ENCODE measurements around the gene CFAP77. TPM values are rescaled to one million over a fixed set of nuclear protein-coding genes. Genes with fewer than 3 reads are reported as not detected.

The CFAP77 gene
- total RNA-seq, 2 experiments from 2014 or later, result not detected

GRCh38 chr9:132548751-132549640 is 139.0 kb downstream of the CFAP77 start:
- H3K27ac Mint-ChIP-seq, result no peak overlapping the region
- H3K36me3 Mint-ChIP-seq (ENCODE audit: low read depth), result no peaks in the 10 kb centered on the region
- peaks cover 3% of the 10 kb centered on the region for H3K27me3 Mint-ChIP-seq
- H3K9me3 Mint-ChIP-seq, result no peaks in the 10 kb centered on the region
- TF ChIP-seq, protein P1, sequence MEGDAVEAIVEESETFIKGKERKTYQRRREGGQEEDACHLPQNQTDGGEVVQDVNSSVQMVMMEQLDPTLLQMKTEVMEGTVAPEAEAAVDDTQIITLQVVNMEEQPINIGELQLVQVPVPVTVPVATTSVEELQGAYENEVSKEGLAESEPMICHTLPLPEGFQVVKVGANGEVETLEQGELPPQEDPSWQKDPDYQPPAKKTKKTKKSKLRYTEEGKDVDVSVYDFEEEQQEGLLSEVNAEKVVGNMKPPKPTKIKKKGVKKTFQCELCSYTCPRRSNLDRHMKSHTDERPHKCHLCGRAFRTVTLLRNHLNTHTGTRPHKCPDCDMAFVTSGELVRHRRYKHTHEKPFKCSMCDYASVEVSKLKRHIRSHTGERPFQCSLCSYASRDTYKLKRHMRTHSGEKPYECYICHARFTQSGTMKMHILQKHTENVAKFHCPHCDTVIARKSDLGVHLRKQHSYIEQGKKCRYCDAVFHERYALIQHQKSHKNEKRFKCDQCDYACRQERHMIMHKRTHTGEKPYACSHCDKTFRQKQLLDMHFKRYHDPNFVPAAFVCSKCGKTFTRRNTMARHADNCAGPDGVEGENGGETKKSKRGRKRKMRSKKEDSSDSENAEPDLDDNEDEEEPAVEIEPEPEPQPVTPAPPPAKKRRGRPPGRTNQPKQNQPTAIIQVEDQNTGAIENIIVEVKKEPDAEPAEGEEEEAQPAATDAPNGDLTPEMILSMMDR (IDR thresholded peaks at IDR 0.05), result no peak
- H3K4me1 Mint-ChIP-seq (ENCODE audit: low read depth), result no peaks in the 10 kb centered on the region
- ChIA-PET POLR2A (no interaction called here), CTCF (interaction anchor here (1.1 kb wide), 1 partner anchor 125 kb away, joined by 3 read pairs; no protein-coding TSS in a partner anchor)
- H3K4me3 Mint-ChIP-seq, result no peak overlapping the region
- ATAC-seq, result no peak
- DNase-seq, result no peak
- intact Hi-C loops (cut with micrococcal nuclease), result no loop called here

- CTCF ChIA-PET, result no interaction called here
- ATAC-seq (no peak), DNase-seq (no peak)
- Mint-ChIP-seq H3K4me3 (no peak overlapping the region), H3K4me1 (ENCODE audit: low read depth) (no peaks in the 10 kb centered on the region), H3K36me3 (ENCODE audit: low read depth) (no peaks in the 10 kb centered on the region), H3K27ac (no peak overlapping the region), H3K27me3 (peaks cover 2% of the 10 kb centered on the region), H3K9me3 (no peaks in the 10 kb centered on the region)
- POLR2A ChIA-PET, result no interaction called here
- intact Hi-C loops (cut with micrococcal nuclease), result no loop called here
- TF ChIP-seq, protein P1 (IDR thresholded peaks at IDR 0.05), result no peak
Observed at GRCh38 chr9:132551556-132551955, 141.5 kb downstream of the CFAP77 start.

- Mint-ChIP-seq H3K4me3 (no peak overlapping the region), H3K27me3 (peaks cover 2% of the 10 kb centered on the region), H3K36me3 (ENCODE audit: low read depth) (no peaks in the 10 kb centered on the region), H3K9me3 (no peaks in the 10 kb centered on the region), H3K4me1 (ENCODE audit: low read depth) (no peaks in the 10 kb centered on the region), H3K27ac (no peak overlapping the region)
- ATAC-seq (no peak), DNase-seq (no peak)
- CTCF ChIA-PET, result no interaction called here
- TF ChIP-seq, protein P1 (IDR thresholded peaks at IDR 0.05), result no peak
- POLR2A ChIA-PET, result no interaction called here
- intact Hi-C loops (cut with micrococcal nuclease), result no loop called here
Observed at GRCh38 chr9:132552041-132552440, 142.0 kb downstream of the CFAP77 start.

GRCh38 chr9:132554755-132555154 is 144.7 kb downstream of the CFAP77 start:
- Mint-ChIP-seq H3K4me1 (ENCODE audit: low read depth) (no peaks in the 10 kb centered on the region), H3K36me3 (ENCODE audit: low read depth) (no peaks in the 10 kb centered on the region), H3K9me3 (no peaks in the 10 kb centered on the region), H3K4me3 (no peak overlapping the region), H3K27ac (no peak overlapping the region), H3K27me3 (peaks cover 4% of the 10 kb centered on the region)
- ChIA-PET CTCF (no interaction called here), POLR2A (no interaction called here)
- TF ChIP-seq, protein P1 (IDR thresholded peaks at IDR 0.05), result no peak
- DNase-seq, result no peak
- intact Hi-C loops (cut with micrococcal nuclease), result no loop called here
- no peak for ATAC-seq

GRCh38 chr9:132555528-132555927 is 145.5 kb downstream of the CFAP77 start:
- ChIA-PET POLR2A (interaction anchor here (0.5 kb wide), 1 partner anchor 935 kb away, joined by 4 read pairs; no protein-coding TSS in a partner anchor), CTCF (no interaction called here)
- Mint-ChIP-seq H3K4me3 (no peak overlapping the region), H3K36me3 (ENCODE audit: low read depth) (no peaks in the 10 kb centered on the region), H3K4me1 (ENCODE audit: low read depth) (no peaks in the 10 kb centered on the region), H3K27ac (no peak overlapping the region), H3K27me3 (peaks cover 5% of the 10 kb centered on the region), H3K9me3 (no peaks in the 10 kb centered on the region)
- ATAC-seq (no peak), DNase-seq (no peak)
- TF ChIP-seq, protein P1 (IDR thresholded peaks at IDR 0.05), result no peak
- intact Hi-C loops (cut with micrococcal nuclease), result no loop called here

Measured in activated CD8-positive, alpha-beta T cell treated with anti-CD3 and anti-CD28 coated beads for 36 hours (primary cell).